Stomach (tissue), 9 donors: ENCODE data around the gene CADPS. TPM values are rescaled to one million over a fixed set of nuclear protein-coding genes. Genes with fewer than 3 reads are reported as not detected.

Experiments used
- DNase-seq, 2 donors: peaks; one replicate each; pipeline versions ENCODE4 v3.0.0 to v3.0.0-alpha.2; 2013 to 2019
- H3K27ac ChIP-seq, 5 donors: fragments of 200-600 bp in 4 of 5; sonication (generic) in 4 of 5; one replicate each; pipeline ENCODE4 v1.5.1; 2013 to 2019; ENCODE audit warnings: mild to moderate bottlenecking in 1 of 5, moderate library complexity in 1 of 5
- H3K27me3 ChIP-seq, 3 donors: fragments of 200-600 bp; sonication (generic); one replicate each; pipeline ENCODE4 v1.5.1; 2017 to 2019; ENCODE audit warnings: mixed run types in 1 of 3
- H3K36me3 ChIP-seq, 4 donors: fragments of 200-600 bp; sonication (generic); 1 replicate in 3 of 4; 2 replicates in 1 of 4; pipeline ENCODE4 v1.5.1; 2016 to 2019
- H3K4me1 ChIP-seq, 4 donors: fragments of 200-600 bp; sonication (generic); one replicate each; pipeline ENCODE4 v1.5.1; 2016 to 2019
- H3K4me3 ChIP-seq, 4 donors: fragments of 200-600 bp; sonication (generic) in 3 of 4; one replicate each; pipeline ENCODE4 v1.5.1; 2016 to 2019; ENCODE audit warnings: mild to moderate bottlenecking in 1 of 4
- H3K9me3 ChIP-seq, 4 donors: fragments of 200-600 bp; sonication (generic); one replicate each; pipeline ENCODE4 v1.5.1; 2016 to 2019
- CTCF ChIP-seq, 7 experiments: fragments of 450-650 bp in 4 of 7; fragments of 200-600 bp in 3 of 7; sonication (generic) in 3 of 7; IDR thresholded peaks; one replicate each; pipeline ENCODE4 v1.5.1; 2016 to 2019; ENCODE audit warnings: antibody characterized with exemption in 7 of 7, control low read depth in 2 of 7, mild to moderate bottlenecking in 1 of 7
- EP300 ChIP-seq: sonication (generic); formaldehyde crosslinking; IDR thresholded peaks from one replicate; pipeline ENCODE4 v1.6.1; 2017; ENCODE audit warnings: antibody characterized with exemption
- POLR2A ChIP-seq, 4 donors: fragments of 450-650 bp; IDR thresholded peaks; one replicate each; pipeline ENCODE4 v1.6.1; 2016; ENCODE audit warnings: antibody characterized with exemption in 4 of 4, control low read depth in 2 of 4, mild to moderate bottlenecking in 1 of 4, moderate library complexity in 1 of 4
- POLR2AphosphoS5 ChIP-seq, 3 donors: sonication (generic); formaldehyde crosslinking; IDR thresholded peaks; one replicate each; pipeline ENCODE4 v1.6.1; 2016; ENCODE audit warnings: antibody characterized with exemption in 3 of 3
- WGBS, 5 donors: extraction: QIAGEN DNeasy Blood & Tissue Kit in 3 of 5; methylation state at CpG; one replicate each; pipeline versions ENCODE4 v1.1.5 to v1.1.7; 2013 to 2018; 5-methylcytosine and 5-hydroxymethylcytosine counted together
- intact Hi-C: fragments of 100-400 bp; cut with DNase I; formaldehyde crosslinking; loops from one replicate; pipeline ENCODE4 v1.15.1; 2023; ENCODE audit warnings: low total_unique reads
- polyA plus RNA-seq, 3 donors: library from polyadenylated mRNA; stranded (reverse); fragments of 200-250 nt; gene quantifications; one replicate each; pipeline ENCODE4 v1.2.3, GENCODE V29; 2013
- total RNA-seq, 5 donors: library from RNA; depleted of rRNA; stranded (reverse); fragments of >200 nt; gene quantifications; one replicate each; pipeline versions ENCODE4 v1.1.0 to v1.2.3, GENCODE V29; 2014 to 2016
- donor health status: healthy with polysubstance abuse.
- donor health status: Bipolar disorder and iron deficiency.
- donor health status: healthy.

The CADPS gene
- total and polyA plus RNA-seq, 8 donors, result 0.58 to 32.2 (median 3.4) TPM

GRCh38 chr3:62405566-62405965 lies 469.6 kb downstream of the CADPS start:
- intact Hi-C loops, result no loop called here
- Histone ChIP-seq H3K4me3 (no peak overlapping the region), H3K9me3 (no peaks in the 10 kb centered on the region), H3K27me3 (no peaks in the 10 kb centered on the region), H3K27ac (no peak overlapping the region), H3K36me3 (no peaks in the 10 kb centered on the region), H3K4me1 (no peaks in the 10 kb centered on the region)
- TF ChIP-seq CTCF (IDR thresholded peaks at IDR 0.05) (no peak), POLR2AphosphoS5 (IDR thresholded peaks at IDR 0.05) (no peak), EP300 (no peak), POLR2A (IDR thresholded peaks at IDR 0.05) (no peak)
- WGBS, 5 donors, result 79 to 90% (median 86%) methylated on average over 6 of the region's 6 CpGs
- DNase-seq, result no peak

- 88 to 94% (median 91%) methylated on average over 6 of the region's 6 CpGs for WGBS, 5 donors
- H3K27me3 ChIP-seq, result no peaks in the 10 kb centered on the region
- H3K36me3 ChIP-seq, result no peaks in the 10 kb centered on the region
- TF ChIP-seq CTCF (IDR thresholded peaks at IDR 0.05), result no peak
- H3K4me3 ChIP-seq, result no peak overlapping the region
- no peak overlapping the region for H3K27ac ChIP-seq
- no peak for DNase-seq
- intact Hi-C loops, result no loop called here
- H3K4me1 ChIP-seq, result no peaks in the 10 kb centered on the region
- no peaks in the 10 kb centered on the region for H3K9me3 ChIP-seq
Observed at GRCh38 chr3:62405135-62405534, 470.1 kb downstream of the CADPS start.

GRCh38 chr3:62404321-62404720 lies 470.9 kb downstream of the CADPS start:
- Histone ChIP-seq H3K4me3 (no peak overlapping the region), H3K27me3 (no peaks in the 10 kb centered on the region), H3K4me1 (no peaks in the 10 kb centered on the region), H3K36me3 (no peaks in the 10 kb centered on the region), H3K9me3 (no peaks in the 10 kb centered on the region), H3K27ac (no peak overlapping the region)
- intact Hi-C loops, result no loop called here
- DNase-seq, result no peak
- 76 to 89% (median 82%) methylated on average over 8 of the region's 8 CpGs for WGBS, 5 donors
- TF ChIP-seq CTCF (IDR thresholded peaks at IDR 0.05) (no peak), EP300 (no peak), POLR2A (IDR thresholded peaks at IDR 0.05) (no peak), POLR2AphosphoS5 (IDR thresholded peaks at IDR 0.05) (no peak)

- no peak for TF ChIP-seq POLR2A (IDR thresholded peaks at IDR 0.05)
- TF ChIP-seq POLR2AphosphoS5 (IDR thresholded peaks at IDR 0.05), result no peak
- TF ChIP-seq EP300, result no peak
- no peak for TF ChIP-seq CTCF (IDR thresholded peaks at IDR 0.05)
- Histone ChIP-seq H3K9me3 (no peaks in the 10 kb centered on the region), H3K4me1 (no peaks in the 10 kb centered on the region), H3K4me3 (no peak overlapping the region), H3K27ac (no peak overlapping the region), H3K27me3 (no peaks in the 10 kb centered on the region), H3K36me3 (no peaks in the 10 kb centered on the region)
- DNase-seq, result no peak
- intact Hi-C loops, result no loop called here
- 85 to 91% (median 87%) methylated on average over 3 of the region's 3 CpGs for WGBS, 5 donors
Observed at GRCh38 chr3:62403765-62404164, 471.5 kb downstream of the CADPS start.
